NCI-H2107 treated with DMSO at 0.1 percent for 48 hours (cell line): ENCODE results near the gene SH3PXD2A.

Experiments
- DNase-seq: peaks from one replicate; lab custom pipeline; 2025; ENCODE audit not compliant: unreplicated experiment; lab: John Stamatoyannopoulos, UW

Gene SH3PXD2A

GRCh38 chr10:103572347-103573204 lies 282.8 kb downstream of the SH3PXD2A start:
- DNase-seq, result no peak

DNA sequence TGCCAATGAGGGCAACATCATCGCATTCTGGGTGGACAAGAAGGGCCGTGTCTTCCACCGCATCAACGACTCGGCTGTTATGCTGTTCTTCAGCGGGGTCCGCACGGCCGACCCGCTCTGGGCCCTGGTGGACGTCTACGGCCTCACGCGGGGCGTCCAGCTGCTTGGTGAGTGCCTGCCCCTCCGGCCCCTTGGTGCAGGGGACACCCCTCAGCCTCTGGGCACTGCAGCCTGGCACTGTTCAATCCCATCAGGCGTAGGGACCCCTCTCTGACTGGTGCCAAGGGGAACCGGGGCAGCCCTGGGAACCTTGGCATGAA lies 283.8 kb downstream of the SH3PXD2A start:
- no peak for DNase-seq

GRCh38 chr10:103570844-103571655 lies 284.3 kb downstream of the SH3PXD2A start:
- no peak for DNase-seq

GRCh38 chr10:103569896-103570295 lies 285.5 kb downstream of the SH3PXD2A start:
- DNase-seq, result no peak

DNA sequence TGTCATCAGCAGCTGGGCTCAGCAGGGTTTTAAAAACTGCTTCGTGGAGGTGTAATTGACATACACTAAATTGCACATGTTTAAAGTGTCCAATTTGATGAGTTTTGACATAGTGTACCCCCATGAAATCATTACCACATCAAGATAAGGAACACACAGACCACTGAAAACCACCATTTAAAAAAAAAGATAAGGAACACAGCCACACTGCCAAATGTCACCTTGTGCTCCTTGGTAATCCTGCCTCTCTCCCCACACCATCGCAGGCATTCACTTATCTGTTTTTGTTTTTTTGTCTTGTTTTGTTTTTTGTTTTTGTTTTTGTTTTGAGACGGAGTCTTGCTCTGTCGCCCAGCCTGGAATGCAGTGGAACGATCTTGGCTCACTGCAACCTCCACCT lies 286.9 kb downstream of the SH3PXD2A start:
- no peak for DNase-seq

DNA sequence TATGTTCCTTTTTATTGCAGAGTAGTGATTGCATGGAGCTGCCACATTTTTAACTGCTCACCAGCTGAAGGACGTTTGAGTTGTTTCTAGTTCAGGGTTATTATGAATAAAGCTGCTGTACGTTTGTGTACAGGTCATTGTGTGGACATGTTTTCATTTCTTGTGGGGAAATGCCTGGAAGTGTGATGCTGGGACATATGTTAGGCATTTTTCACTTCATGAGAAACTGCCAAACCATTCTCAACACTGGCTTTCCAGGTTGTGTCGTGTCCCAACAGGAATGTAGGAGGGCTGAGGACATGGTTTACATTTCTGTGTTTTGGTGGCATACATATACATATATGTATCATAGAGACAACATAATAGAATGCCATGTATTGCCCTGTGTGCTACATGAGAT lies 288.8 kb downstream of the SH3PXD2A start:
- no peak for DNase-seq

GRCh38 chr10:103564776-103565520 lies 290.4 kb downstream of the SH3PXD2A start:
- DNase-seq, result no peak

GRCh38 chr10:103564116-103564501 lies 291.3 kb downstream of the SH3PXD2A start:
- DNase-seq, result no peak

- no peak for DNase-seq
Observed at GRCh38 chr10:103563231-103564115, 291.9 kb downstream of the SH3PXD2A start.

DNA sequence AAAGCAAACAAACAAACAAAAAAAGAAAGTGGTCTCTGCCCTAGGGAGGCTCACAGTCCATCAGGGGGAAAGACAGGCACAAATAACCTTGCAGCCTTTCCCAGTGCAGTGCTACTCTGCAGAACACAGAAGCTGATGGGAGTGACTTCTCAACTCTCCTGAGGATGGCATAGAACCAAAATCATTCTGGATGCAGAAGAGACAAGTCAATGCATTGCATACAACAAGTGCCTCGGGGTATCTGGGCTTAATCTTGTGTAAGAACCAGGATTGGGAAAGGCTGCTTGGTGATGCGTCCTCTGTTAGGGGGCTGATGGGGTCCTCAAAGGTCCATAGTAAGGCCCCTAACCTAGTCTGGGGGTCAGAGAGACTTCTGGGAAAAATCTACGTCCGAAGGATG lies 293.0 kb downstream of the SH3PXD2A start:
- no peak for DNase-seq

DNA sequence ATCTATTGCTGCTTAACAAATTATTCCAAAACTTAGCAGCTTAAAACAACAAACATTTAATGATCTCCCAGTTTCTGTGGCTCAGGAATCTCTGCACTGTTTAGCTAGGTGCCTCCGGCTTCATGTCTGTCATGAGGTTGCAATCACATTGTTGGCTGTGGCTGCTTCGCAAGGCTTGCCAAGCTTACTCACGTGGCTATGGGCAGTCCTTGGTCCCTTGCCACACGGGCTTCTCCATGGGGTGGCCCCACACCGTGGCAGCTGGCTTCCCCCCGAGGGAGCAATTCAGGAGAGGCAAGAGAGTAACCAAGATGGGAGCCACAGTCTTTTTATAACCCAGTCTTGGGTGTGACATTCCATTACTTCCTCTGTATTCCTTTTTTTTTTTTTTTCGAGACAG lies 294.5 kb downstream of the SH3PXD2A start:
- no peak for DNase-seq

- no peak for DNase-seq
Observed at GRCh38 chr10:103559776-103560175, 295.6 kb downstream of the SH3PXD2A start.

GRCh38 chr10:103558911-103559310 lies 296.5 kb downstream of the SH3PXD2A start:
- DNase-seq, result no peak

DNA sequence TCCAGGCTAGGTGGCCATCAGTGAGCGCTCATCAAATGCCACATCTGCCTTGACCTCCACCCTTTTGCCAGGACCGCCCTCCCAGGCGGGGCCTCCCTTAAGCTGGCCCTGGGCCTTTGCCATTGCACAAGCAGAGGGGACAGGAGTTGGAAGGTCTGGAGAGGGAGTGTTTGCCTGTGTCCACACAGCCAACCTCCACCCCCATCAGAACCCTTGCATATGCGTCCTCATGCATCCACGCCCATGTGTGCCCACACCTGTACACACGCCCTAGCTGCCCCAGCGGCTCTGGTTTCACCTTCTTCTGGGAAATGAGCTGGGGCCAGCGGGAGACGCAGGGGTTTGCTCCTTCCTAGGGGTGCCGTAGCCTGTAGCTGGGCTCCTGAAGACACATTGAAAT lies 297.9 kb downstream of the SH3PXD2A start:
- DNase-seq, result no peak

DNA sequence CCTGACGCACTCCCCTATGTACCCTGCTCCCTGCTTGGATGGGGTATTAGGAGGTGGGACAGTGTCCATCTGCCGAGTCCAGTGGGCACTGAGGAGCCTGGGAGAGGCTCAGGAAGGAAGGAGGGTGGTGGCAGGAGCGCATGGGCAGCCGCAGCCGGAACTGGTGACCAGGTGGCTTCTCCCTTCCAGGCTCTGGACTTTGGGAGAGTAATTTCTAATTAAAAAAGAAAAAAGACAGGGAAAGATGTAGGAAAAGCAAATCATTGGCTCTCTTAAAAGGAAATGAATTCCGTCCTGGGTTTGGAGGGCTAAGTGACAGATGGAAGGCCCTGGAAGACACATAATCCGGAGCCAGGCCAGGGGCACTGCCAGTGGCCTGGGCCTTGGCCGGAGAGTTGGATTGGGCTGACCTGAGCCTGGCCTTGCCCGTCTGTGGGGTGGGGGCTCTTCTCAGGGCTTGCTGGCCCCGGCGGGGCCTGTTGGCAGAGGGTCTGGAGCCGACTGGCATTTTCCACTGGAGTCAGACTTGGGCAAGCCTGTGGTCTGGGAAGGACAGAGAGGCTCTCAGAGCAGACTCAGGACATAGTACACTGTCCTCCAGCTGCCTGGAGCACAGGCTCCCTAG lies 298.9 kb downstream of the SH3PXD2A start:
- no peak for DNase-seq

DNA sequence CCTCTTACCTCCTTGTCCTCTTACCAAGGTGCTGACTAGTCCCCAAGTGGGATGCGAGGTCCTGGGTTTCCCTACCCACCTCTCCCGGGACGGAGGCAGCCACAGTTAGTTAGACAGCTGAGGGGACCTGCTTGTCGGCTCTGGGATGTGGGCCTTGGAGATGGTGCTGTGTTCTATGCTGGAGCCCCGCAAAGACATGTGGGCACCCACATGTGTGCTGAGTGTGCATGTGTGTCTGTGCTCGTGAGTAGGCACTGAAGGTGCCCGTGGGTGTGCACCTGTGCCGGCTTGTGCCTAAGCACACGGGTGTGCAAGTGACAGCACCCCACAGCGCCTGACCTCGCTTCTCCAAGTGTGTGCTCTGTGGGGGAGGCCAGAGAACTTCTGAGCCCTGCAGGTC lies 299.7 kb downstream of the SH3PXD2A start:
- no peak for DNase-seq

- no peak for DNase-seq
Observed at GRCh38 chr10:103555325-103555649, 300.1 kb downstream of the SH3PXD2A start.

DNA sequence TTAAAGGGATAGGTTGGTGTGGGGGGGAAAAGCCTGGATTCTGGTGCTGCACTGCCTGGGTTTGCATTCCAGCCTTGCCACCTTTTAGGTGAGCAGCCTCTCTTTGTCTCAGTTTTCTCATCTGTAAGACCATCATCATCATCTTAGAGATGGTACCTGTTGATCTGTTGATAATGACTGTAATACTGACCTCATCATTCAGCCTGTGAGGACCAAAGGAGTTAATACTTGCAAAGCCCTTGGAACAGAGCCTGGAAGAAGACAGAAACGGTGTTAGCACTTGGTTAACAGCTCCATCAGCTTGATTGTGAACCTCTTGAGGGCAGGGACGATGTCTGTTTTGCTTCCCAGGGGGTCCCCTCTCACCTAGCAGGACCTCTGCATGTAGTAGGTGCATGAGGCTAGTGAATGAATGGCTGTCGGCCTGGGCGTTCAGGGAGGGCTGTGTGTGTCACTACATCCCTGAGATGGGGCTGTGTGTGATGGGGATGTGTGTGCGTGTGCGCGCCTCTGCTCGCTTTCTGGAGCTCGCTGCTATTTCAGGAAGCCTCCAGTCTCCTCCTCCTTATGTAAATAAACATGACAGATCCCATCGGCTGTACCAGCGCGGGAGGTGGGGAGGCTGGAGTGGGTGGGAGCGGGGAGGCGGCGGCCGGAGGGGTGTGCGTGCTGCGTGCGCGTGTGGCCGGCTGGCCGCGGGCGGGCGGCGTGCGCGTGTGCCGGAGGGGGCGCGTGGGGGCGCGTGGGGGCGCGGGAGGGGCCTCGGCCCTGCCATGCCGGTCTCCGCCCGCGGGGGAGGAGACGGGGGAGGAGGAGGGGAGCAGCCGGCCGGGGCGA lies 300.7 kb downstream of the SH3PXD2A start:
- DNase-seq, result peak; percentile 30

DNA sequence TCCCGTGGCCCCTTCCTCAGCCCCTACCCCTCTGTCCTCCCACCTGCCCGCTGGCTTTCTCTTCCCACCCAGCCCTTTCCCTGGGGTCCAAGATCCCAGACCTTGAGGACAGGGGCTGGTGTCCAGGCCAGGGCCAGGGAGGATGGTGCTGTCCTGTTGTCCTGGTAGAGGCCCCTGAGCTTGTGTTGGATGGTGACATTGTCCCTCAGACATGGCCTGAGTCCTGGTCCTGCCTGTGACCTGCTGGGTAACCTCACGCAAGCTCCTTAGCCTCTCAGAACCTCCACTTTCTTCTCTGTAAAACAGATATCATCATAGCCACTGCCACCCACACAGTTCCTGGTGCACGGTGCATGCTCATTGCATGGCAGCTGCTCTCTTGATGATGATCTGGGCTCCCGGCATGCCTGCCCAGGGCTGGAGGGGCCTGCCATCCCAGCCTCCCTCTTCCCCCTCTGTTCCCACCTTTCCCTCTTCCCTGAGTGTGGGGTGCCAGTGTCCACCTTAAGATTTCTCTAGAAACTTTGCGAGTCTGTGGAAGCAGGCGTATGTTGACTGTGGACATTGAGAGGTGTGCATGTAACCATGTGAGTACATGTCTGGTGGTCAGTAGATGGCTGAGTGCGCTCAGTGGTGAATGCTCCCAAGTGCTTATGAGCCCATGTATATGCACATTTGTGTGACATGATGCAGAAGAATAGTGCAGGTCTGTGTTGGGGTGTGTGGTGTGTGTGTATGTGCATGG lies 301.5 kb downstream of the SH3PXD2A start:
- no peak for DNase-seq
